Astrocyte (in vitro differentiated cells and primary cell): Measurements from ENCODE around the gene KRTAP4-2. TPM values are rescaled to one million over a fixed set of nuclear protein-coding genes. Genes with fewer than 3 reads are reported as not detected.

ENCODE experiments used
- DNase-seq: peaks from one replicate; pipeline ENCODE4 v3.0.0-alpha.2; 2010; ENCODE audit warnings: low read depth
- FAIRE-seq: peaks from 2 replicates; lab custom pipeline; 2011; peaks lifted over from hg19 to GRCh38; lab: Jason Lieb, UNC
- H2AFZ ChIP-seq: 2 replicates; pipeline ENCODE4 v1.6.0; 2012; ENCODE audit warnings: low read depth, low read length, inconsistent platforms
- H3K27ac ChIP-seq: 2 replicates; pipeline ENCODE4 v1.5.1; 2011; ENCODE audit warnings: low read depth, low read length, inconsistent platforms
- H3K27me3 ChIP-seq: 2 replicates; pipeline ENCODE4 v1.6.0; 2011; ENCODE audit warnings: low read length, inconsistent platforms; ENCODE audit not compliant: insufficient read depth
- H3K36me3 ChIP-seq: 2 replicates; pipeline ENCODE4 v1.5.1; 2011; ENCODE audit warnings: low read length, inconsistent platforms; ENCODE audit not compliant: insufficient read depth
- H3K4me1 ChIP-seq: 2 replicates; pipeline ENCODE4 v1.5.1; 2011; ENCODE audit warnings: low read length, inconsistent platforms; ENCODE audit not compliant: insufficient read depth
- H3K4me2 ChIP-seq: 2 replicates; pipeline ENCODE4 v1.6.0; 2012; ENCODE audit warnings: low read length, inconsistent platforms
- H3K4me3 ChIP-seq: 2 replicates; pipeline ENCODE4 v1.5.1; 2011; ENCODE audit warnings: low read depth, mild to moderate bottlenecking, low read length, inconsistent platforms; ENCODE audit not compliant: insufficient read depth
- H3K79me2 ChIP-seq: 2 replicates; pipeline ENCODE4 v1.6.0; 2012; ENCODE audit warnings: mild to moderate bottlenecking, low read length, inconsistent platforms; ENCODE audit not compliant: insufficient read depth
- H3K9ac ChIP-seq: 2 replicates; pipeline ENCODE4 v1.6.0; 2012; ENCODE audit warnings: mild to moderate bottlenecking, low read length, inconsistent platforms
- H3K9me3 ChIP-seq: 2 replicates; pipeline ENCODE4 v1.5.1; 2012; ENCODE audit warnings: low read depth, mild to moderate bottlenecking, low read length, inconsistent platforms; ENCODE audit not compliant: insufficient read depth
- H4K20me1 ChIP-seq: 2 replicates; pipeline ENCODE4 v1.6.0; 2012; ENCODE audit warnings: low read length, inconsistent platforms; ENCODE audit not compliant: insufficient read depth
- H3K27ac Mint-ChIP-seq: one replicate; pipeline ENCODE4 v1.8.0; 2021; ENCODE audit warnings: mild to moderate bottlenecking, mixed read lengths; ENCODE audit not compliant: unreplicated experiment
- H3K27me3 Mint-ChIP-seq: one replicate; pipeline ENCODE4 v1.8.0; 2021; ENCODE audit warnings: low read depth, mixed read lengths; ENCODE audit not compliant: unreplicated experiment
- H3K36me3 Mint-ChIP-seq: one replicate; pipeline ENCODE4 v1.8.0; 2021; ENCODE audit warnings: low read depth, mixed read lengths; ENCODE audit not compliant: unreplicated experiment
- H3K4me1 Mint-ChIP-seq: one replicate; pipeline ENCODE4 v1.8.0; 2021; ENCODE audit warnings: low read depth, mixed read lengths; ENCODE audit not compliant: unreplicated experiment
- H3K4me3 Mint-ChIP-seq: one replicate; pipeline ENCODE4 v1.8.0; 2021; ENCODE audit warnings: mild to moderate bottlenecking, moderate library complexity, mixed read lengths; ENCODE audit not compliant: unreplicated experiment
- H3K9me3 Mint-ChIP-seq: one replicate; pipeline ENCODE4 v1.8.0; 2021; ENCODE audit warnings: mild to moderate bottlenecking, mixed read lengths; ENCODE audit not compliant: unreplicated experiment
- EZH2 ChIP-seq: IDR thresholded peaks from 2 replicates; pipeline ENCODE4 v1.6.1; 2012; ENCODE audit warnings: mild to moderate bottlenecking, low read length, inconsistent platforms; ENCODE audit not compliant: insufficient read depth
- total RNA-seq: library from RNA; stranded (reverse); gene quantifications from 2 replicates; pipeline ENCODE4 v1.2.1, GENCODE V29; 2021
- TF ChIP-seq, protein P1 (sequence below): IDR thresholded peaks from 2 replicates; pipeline ENCODE4 v1.5.1; 2011; ENCODE audit warnings: low read depth, mild to moderate bottlenecking, inconsistent platforms, low read length, moderate library complexity; ENCODE audit not compliant: insufficient read depth

The KRTAP4-2 gene
- total RNA-seq, 1 donor from 2014 or later = not detected

- Histone ChIP-seq H4K20me1 (no peaks in the 10 kb centered on the region), H3K4me2 (no peak overlapping the region), H3K9me3 (no peaks in the 10 kb centered on the region), H3K79me2 (no peaks in the 10 kb centered on the region), H3K4me1 (no peaks in the 10 kb centered on the region), H3K27me3 (no peaks in the 10 kb centered on the region), H2AFZ (no peak overlapping the region), H3K4me3 (no peak overlapping the region), H3K27ac (no peak overlapping the region), H3K9ac (no peak overlapping the region), H3K36me3 (no peaks in the 10 kb centered on the region)
- Mint-ChIP-seq H3K9me3 (peaks cover 3% of the 10 kb centered on the region), H3K36me3 (peaks cover 2% of the 10 kb centered on the region), H3K27ac (no peak overlapping the region), H3K4me1 (no peaks in the 10 kb centered on the region), H3K4me3 (no peak overlapping the region), H3K27me3 (peaks cover 16% of the 10 kb centered on the region)
- DNase-seq (peak; percentile 35), FAIRE-seq (no peak)
- TF ChIP-seq EZH2 = no peak
- TF ChIP-seq, protein P1, sequence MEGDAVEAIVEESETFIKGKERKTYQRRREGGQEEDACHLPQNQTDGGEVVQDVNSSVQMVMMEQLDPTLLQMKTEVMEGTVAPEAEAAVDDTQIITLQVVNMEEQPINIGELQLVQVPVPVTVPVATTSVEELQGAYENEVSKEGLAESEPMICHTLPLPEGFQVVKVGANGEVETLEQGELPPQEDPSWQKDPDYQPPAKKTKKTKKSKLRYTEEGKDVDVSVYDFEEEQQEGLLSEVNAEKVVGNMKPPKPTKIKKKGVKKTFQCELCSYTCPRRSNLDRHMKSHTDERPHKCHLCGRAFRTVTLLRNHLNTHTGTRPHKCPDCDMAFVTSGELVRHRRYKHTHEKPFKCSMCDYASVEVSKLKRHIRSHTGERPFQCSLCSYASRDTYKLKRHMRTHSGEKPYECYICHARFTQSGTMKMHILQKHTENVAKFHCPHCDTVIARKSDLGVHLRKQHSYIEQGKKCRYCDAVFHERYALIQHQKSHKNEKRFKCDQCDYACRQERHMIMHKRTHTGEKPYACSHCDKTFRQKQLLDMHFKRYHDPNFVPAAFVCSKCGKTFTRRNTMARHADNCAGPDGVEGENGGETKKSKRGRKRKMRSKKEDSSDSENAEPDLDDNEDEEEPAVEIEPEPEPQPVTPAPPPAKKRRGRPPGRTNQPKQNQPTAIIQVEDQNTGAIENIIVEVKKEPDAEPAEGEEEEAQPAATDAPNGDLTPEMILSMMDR = no peak
Observed at GRCh38 chr17:41211845-41212466, 33.9 kb upstream of the KRTAP4-2 start.

DNA sequence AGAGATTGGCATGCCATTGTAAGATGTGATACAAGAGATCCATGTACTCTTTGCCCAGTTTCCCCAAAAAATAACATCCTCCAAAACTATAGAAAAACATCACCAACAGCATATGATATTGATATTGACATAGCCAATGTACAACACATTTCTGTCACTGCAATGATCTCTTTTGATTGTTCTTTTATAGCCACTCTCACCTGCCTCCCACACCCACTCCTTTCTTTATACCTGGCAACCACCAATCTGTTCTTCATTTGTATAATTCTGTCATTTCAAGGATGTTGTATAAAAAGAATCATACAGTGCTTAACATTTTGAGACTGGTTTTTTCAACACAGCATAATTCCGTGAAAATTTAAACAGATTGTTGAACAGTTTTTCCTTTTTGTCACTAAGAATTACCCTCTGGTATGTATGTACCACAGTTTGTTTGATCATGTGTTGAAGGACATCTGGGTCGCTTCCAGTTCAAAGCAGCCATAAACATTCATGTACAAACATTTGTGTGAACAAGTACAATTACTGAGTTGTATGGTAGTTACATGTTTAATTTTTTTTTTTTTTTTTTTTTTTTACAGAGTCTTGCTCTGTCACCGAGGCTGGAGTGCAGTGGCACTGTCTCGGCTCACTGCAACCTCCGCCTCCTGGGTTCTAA lies 21.5 kb upstream of the KRTAP4-2 start:
- H3K4me1 ChIP-seq = no peaks in the 10 kb centered on the region
- Mint-ChIP-seq H3K27me3 (peaks cover 10% of the 10 kb centered on the region), H3K36me3 (no peaks in the 10 kb centered on the region), H3K9me3 (peaks cover 7% of the 10 kb centered on the region), H3K4me1 (no peaks in the 10 kb centered on the region), H3K27ac (no peak overlapping the region), H3K4me3 (no peak overlapping the region)
- H3K9ac ChIP-seq = no peak overlapping the region
- no peaks in the 10 kb centered on the region for H3K9me3 ChIP-seq
- no peak overlapping the region for H2AFZ ChIP-seq
- H3K4me2 ChIP-seq = no peak overlapping the region
- H3K36me3 ChIP-seq = no peaks in the 10 kb centered on the region
- no peaks in the 10 kb centered on the region for H4K20me1 ChIP-seq
- H3K4me3 ChIP-seq = no peak overlapping the region
- TF ChIP-seq EZH2 = no peak
- DNase-seq (no peak), FAIRE-seq (no peak)
- no peak overlapping the region for H3K27ac ChIP-seq
- H3K27me3 ChIP-seq = peaks cover 2% of the 10 kb centered on the region
- H3K79me2 ChIP-seq = no peaks in the 10 kb centered on the region

DNA sequence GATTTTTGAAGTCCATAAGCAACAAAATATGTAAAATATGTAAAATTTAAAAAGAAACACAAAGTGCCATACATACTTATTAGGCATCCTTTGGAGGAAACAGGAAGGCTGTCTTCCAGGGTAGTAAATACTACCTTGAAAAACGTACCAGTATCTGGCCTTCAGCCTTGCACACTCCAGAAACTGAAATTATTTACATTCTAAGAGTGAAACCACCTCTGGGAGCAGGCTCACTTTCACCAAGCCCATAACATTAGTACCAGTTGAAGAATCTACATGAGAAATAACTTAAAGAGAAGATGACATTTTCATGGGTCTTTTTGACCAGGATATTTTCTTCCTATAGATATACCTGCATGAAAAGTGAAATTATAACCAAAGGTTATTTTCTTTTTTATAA lies 18.0 kb upstream of the KRTAP4-2 start:
- H3K79me2 ChIP-seq = no peaks in the 10 kb centered on the region
- H3K27ac ChIP-seq = no peak overlapping the region
- H3K27me3 Mint-ChIP-seq = peaks cover 10% of the 10 kb centered on the region
- DNase-seq (no peak), FAIRE-seq (no peak)
- H3K4me3 Mint-ChIP-seq = no peak overlapping the region
- H3K9me3 Mint-ChIP-seq = peaks cover 9% of the 10 kb centered on the region
- no peaks in the 10 kb centered on the region for H3K36me3 ChIP-seq
- H3K4me1 ChIP-seq = no peaks in the 10 kb centered on the region
- no peak overlapping the region for H3K4me3 ChIP-seq
- no peaks in the 10 kb centered on the region for H3K4me1 Mint-ChIP-seq
- TF ChIP-seq EZH2 = no peak
- TF ChIP-seq, protein P1 = no peak
- H3K27ac Mint-ChIP-seq = no peak overlapping the region
- H2AFZ ChIP-seq = no peak overlapping the region
- H3K9me3 ChIP-seq = no peaks in the 10 kb centered on the region
- H3K27me3 ChIP-seq = peaks cover 2% of the 10 kb centered on the region
- no peak overlapping the region for H3K4me2 ChIP-seq
- no peaks in the 10 kb centered on the region for H3K36me3 Mint-ChIP-seq
- no peak overlapping the region for H3K9ac ChIP-seq
- no peaks in the 10 kb centered on the region for H4K20me1 ChIP-seq
